DOHH2 (cell line): ENCODE data around the gene SEC61A1.

Source experiments
- EZH2phosphoT487 ChIP-seq: fragments of 200-600 bp; sonication (generic); IDR thresholded peaks from 2 replicates; pipeline ENCODE4 v1.6.1; 2017; ENCODE audit warnings: borderline replicate concordance, mild to moderate bottlenecking, antibody characterized with exemption, low read length, moderate library complexity, mixed read lengths
- TF ChIP-seq, protein P1 (sequence below): fragments of 200-600 bp; sonication (generic); IDR thresholded peaks from one replicate; pipeline ENCODE4 v1.5.1; 2014; ENCODE audit warnings: antibody characterized with exemption, mild to moderate bottlenecking, low read depth, low read length; ENCODE audit not compliant: poor library complexity, severe bottlenecking

DNA sequence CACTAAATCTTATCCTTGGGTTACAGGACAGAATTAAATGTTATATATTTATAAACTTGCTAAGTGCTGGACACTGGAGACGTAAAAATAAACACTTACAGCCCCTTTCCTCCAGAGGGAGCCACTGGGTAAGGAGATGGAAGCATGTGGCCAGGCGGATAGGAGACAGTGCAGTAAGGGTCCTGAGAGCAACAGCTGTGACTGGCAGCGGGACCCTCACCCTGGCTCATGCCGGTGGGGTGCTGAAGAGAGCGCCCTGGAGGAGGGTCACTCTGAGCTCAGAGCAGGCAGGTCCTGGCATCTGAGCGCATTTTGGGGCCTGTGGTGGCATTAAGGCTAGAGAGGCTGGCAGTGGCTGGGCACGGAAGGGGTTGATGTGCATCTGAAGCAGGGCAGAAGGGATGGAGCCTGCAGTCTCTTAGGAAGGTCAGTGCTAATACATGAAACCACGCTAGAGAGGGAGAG is 16.0 kb downstream of the SEC61A1 start:
- TF ChIP-seq EZH2phosphoT487: no peak
- TF ChIP-seq, protein P1, sequence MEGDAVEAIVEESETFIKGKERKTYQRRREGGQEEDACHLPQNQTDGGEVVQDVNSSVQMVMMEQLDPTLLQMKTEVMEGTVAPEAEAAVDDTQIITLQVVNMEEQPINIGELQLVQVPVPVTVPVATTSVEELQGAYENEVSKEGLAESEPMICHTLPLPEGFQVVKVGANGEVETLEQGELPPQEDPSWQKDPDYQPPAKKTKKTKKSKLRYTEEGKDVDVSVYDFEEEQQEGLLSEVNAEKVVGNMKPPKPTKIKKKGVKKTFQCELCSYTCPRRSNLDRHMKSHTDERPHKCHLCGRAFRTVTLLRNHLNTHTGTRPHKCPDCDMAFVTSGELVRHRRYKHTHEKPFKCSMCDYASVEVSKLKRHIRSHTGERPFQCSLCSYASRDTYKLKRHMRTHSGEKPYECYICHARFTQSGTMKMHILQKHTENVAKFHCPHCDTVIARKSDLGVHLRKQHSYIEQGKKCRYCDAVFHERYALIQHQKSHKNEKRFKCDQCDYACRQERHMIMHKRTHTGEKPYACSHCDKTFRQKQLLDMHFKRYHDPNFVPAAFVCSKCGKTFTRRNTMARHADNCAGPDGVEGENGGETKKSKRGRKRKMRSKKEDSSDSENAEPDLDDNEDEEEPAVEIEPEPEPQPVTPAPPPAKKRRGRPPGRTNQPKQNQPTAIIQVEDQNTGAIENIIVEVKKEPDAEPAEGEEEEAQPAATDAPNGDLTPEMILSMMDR: peak; percentile 76
